ENCODE measurements around the gene RNF208.

RNF208 gene

GRCh38 chr9:137222190-137223077, at the start of gene RNF208:
Gene RNF208, minus strand, starts transcription at chr9:137222240. Its CDS starts 1,028 bp downstream, at chr9:137221212.
- CTCF ChIA-PET: interaction anchor here (0.9 to 6.9 kb wide), 8 partner anchors 12 to 156 kb away, joined by 3 to 92 read pairs (median 6); partner anchors contain the start of genes ANAPC2, MAN1B1, SSNA1 and TUBB4B
- POLR2A ChIA-PET: interaction anchor here (0.6 to 2.8 kb wide), 5 partner anchors 14 to 22 kb away, joined by 3 to 24 read pairs (median 4); partner anchors contain the start of genes TPRN and TUBB4B
- TF ChIP-seq CTCF (IDR thresholded peaks at IDR 0.05; ENCODE audit: control extremely low read depth, extremely low read depth, low read depth, missing control alignments): no peak
- DNase-seq (ENCODE audit: extremely low spot score): no peak

DNA sequence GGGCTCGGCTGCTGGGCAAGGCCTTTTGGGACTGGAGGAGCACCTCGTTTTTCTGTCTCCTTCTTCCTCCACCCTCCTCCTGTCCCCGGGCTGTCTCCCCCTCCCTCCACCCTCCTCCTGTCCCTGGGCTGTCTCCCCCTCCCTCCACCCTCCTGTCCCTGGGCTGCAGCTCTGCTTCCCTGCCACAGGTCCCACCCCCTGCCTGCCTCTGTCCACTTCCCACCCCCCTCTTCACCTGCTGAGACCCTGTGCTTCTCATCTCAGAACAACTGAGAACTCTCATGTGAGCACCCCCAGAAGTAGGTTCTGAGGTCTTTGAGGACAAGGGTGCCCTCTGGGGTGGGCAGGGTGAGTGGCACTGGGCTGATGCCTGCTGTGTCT, 49.6 kb upstream of the RNF208 start:
- DNase-seq (ENCODE audit: extremely low spot score): no peak
- ChIA-PET CTCF (interaction anchor here (1.5 to 1.6 kb wide), 2 partner anchors 11 to 15 kb away, joined by 5 to 7 read pairs; no protein-coding TSS in a partner anchor), POLR2A (no interaction called here)
- no peak for TF ChIP-seq CTCF (IDR thresholded peaks at IDR 0.05; ENCODE audit: control extremely low read depth, extremely low read depth, low read depth, missing control alignments)

- no peak for TF ChIP-seq CTCF (IDR thresholded peaks at IDR 0.05; ENCODE audit: control extremely low read depth, extremely low read depth, low read depth, missing control alignments)
- ChIA-PET CTCF (interaction anchor here (0.9 to 1.6 kb wide), 2 partner anchors 16 to 31 kb away, joined by 3 to 5 read pairs; partner anchors contain the start of gene NRARP), POLR2A (no interaction called here)
- DNase-seq (ENCODE audit: extremely low spot score): no peak
These were observed 49.1 kb upstream of the RNF208 start for GRCh38 chr9:137270929-137271695.

GRCh38 chr9:137269231-137269772, 47.3 kb upstream of the RNF208 start:
- ChIA-PET POLR2A (interaction anchor here (1.1 kb wide), 1 partner anchor 28 kb away, joined by 6 read pairs; the partner anchor contains the start of gene TUBB4B), CTCF (interaction anchor here (0.9 to 1.1 kb wide), 2 partner anchors 8 to 10 kb away, joined by 3 to 4 read pairs; partner anchors contain the start of gene TOR4A)
- DNase-seq (ENCODE audit: extremely low spot score): no peak
- TF ChIP-seq CTCF (IDR thresholded peaks at IDR 0.05; ENCODE audit: control extremely low read depth, extremely low read depth, low read depth, missing control alignments): no peak

DNA sequence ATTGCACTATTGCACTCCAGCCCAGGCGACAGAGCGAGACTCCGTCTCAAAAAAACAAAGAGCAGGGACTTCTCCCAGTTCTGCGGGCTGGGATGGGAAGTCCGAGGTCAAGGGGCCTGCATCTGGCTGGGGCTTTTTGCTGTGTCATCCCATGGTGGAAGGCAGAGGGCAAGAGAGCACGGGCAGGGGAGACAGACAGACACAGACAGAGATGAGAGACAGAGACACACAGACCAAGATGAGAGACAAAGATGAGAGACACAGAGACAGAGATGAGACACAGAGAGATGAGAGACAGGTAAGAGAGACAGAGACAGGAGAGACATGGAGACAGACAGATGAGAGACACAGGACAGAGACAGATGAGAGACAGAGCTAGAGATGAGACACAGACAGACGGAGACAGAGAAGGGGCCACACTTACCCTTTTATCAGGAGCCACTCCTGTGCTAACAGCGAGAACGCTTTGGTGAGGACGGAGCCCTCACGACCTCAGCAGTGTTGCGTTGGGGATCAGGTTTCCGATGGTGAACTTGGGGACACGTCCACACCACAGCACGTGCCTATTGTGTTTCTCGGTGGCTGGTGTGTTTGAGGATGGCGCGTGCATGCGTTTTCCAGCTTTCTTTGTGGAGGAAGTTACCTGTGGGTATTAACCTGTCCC, 46.6 kb upstream of the RNF208 start:
- no peak for DNase-seq (ENCODE audit: extremely low spot score)
- ChIA-PET POLR2A (interaction anchor here (1.0 to 1.1 kb wide), 2 partner anchors 28 kb away, joined by 3 to 6 read pairs; partner anchors contain the start of gene TUBB4B), CTCF (interaction anchor here (0.9 to 1.1 kb wide), 2 partner anchors 9 to 10 kb away, joined by 3 to 4 read pairs; partner anchors contain the start of gene TOR4A)
- TF ChIP-seq CTCF (IDR thresholded peaks at IDR 0.05; ENCODE audit: control extremely low read depth, extremely low read depth, low read depth, missing control alignments): no peak

Data from GM10248 (cell line).